Panc1 (cell line): ENCODE measurements around the gene GARS1. TPM values are rescaled to one million over a fixed set of nuclear protein-coding genes. Genes with fewer than 3 reads are reported as not detected.

Experiments used
- ATAC-seq: fragments of 200-7000 bp; cut with Tn5 transposase; 2 replicates; pipeline ENCODE4 v1.9.1; 2020; ENCODE audit warnings: mild to moderate bottlenecking, moderate library complexity
- BruUV-seq: library from RNA; stranded (reverse); fragments of 400-500 nt; replicated peaks from 2 replicates; lab custom pipeline; 2021; lab: Mats Ljungman, UMichigan
- CTCF ChIA-PET: fragments of 300-600 bp; sonication (Branson Sonifier 250); formaldehyde crosslinking; loops from one replicate; lab custom pipeline; 2022; ENCODE audit warnings: antibody characterized with exemption; lab: Charles Lee
- POLR2A ChIA-PET: fragments of 300-600 bp; sonication (Branson Sonifier 250); formaldehyde crosslinking; loops from one replicate; lab custom pipeline; 2022; ENCODE audit warnings: antibody characterized with exemption; lab: Charles Lee
- DNase-seq: peaks from one replicate; pipeline ENCODE4 v3.0.0-alpha.2; 2010; ENCODE audit warnings: low read depth, low spot score
- H3K27ac ChIP-seq: 2 replicates; pipeline ENCODE4 v1.5.1; 2011; ENCODE audit warnings: mild to moderate bottlenecking, low read length, inconsistent platforms
- H3K27me3 ChIP-seq: fragments of 200-500 bp; sonication (Bioruptor generic); 2 replicates; pipeline ENCODE4 v1.6.0; 2014; ENCODE audit warnings: low read length, inconsistent platforms; ENCODE audit not compliant: control insufficient read depth, insufficient read depth
- H3K36me3 ChIP-seq: fragments of 200-500 bp; sonication (Bioruptor generic); 2 replicates; pipeline ENCODE4 v1.5.1; 2014; ENCODE audit warnings: inconsistent platforms, mild to moderate bottlenecking, low read length, moderate library complexity; ENCODE audit not compliant: control insufficient read depth, insufficient read depth
- H3K4me1 ChIP-seq: 2 replicates; pipeline ENCODE4 v1.5.1; 2011; ENCODE audit warnings: inconsistent platforms, mild to moderate bottlenecking, low read length, moderate library complexity; ENCODE audit not compliant: control insufficient read depth, insufficient read depth
- H3K4me3 ChIP-seq, 2 experiments: 2 replicates each; pipeline ENCODE4 v1.5.1; 2011 to 2012; ENCODE audit warnings: low read depth in 2 of 2, low read length in 2 of 2, mild to moderate bottlenecking in 2 of 2, inconsistent platforms in 1 of 2, moderate library complexity in 1 of 2
- H3K9me3 ChIP-seq: fragments of 200-500 bp; sonication (Bioruptor generic); 2 replicates; pipeline ENCODE4 v1.5.1; 2014; ENCODE audit warnings: low read depth, mild to moderate bottlenecking, inconsistent platforms, low read length, moderate library complexity; ENCODE audit not compliant: control insufficient read depth, insufficient read depth
- CTCF ChIP-seq: fragments of 450-650 bp; IDR thresholded peaks from 2 replicates; pipeline ENCODE4 v1.5.1; 2017; ENCODE audit warnings: mild to moderate bottlenecking
- POLR2AphosphoS5 ChIP-seq: IDR thresholded peaks from 2 replicates; pipeline ENCODE4 v1.6.1; 2012; ENCODE audit warnings: mild to moderate bottlenecking, low read depth, low read length, moderate library complexity
- REST ChIP-seq, 2 experiments: IDR thresholded peaks; 2 replicates each; pipeline ENCODE4 v1.6.1; 2011 to 2012; ENCODE audit warnings: low read depth in 2 of 2, control low read depth in 1 of 2, low read length in 1 of 2, mild to moderate bottlenecking in 1 of 2, moderate library complexity in 1 of 2; ENCODE audit not compliant: insufficient read depth in 1 of 2
- SIN3A ChIP-seq: IDR thresholded peaks from 2 replicates; pipeline ENCODE4 v1.6.1; 2012; ENCODE audit warnings: low read depth, mild to moderate bottlenecking, low read length, moderate library complexity, borderline replicate concordance; ENCODE audit not compliant: insufficient read depth
- TCF7L2 ChIP-seq: IDR thresholded peaks from 2 replicates; pipeline ENCODE4 v1.6.1; 2011; ENCODE audit warnings: mild to moderate bottlenecking, low read depth, low read length, inconsistent platforms
- in situ Hi-C: cut with HindIII; loops from 2 replicates; pipeline ENCODE4 v1.10.0; 2016; ENCODE audit warnings: low sequenced_read_pairs, low pct_unique_long_range_greater_than_20kb
- intact Hi-C: fragments of 100-400 bp; cut with micrococcal nuclease; formaldehyde crosslinking; loops from one replicate; pipeline ENCODE4 v1.10.0; 2022; ENCODE audit not compliant: unreplicated experiment
- total RNA-seq: library from RNA; stranded (reverse); gene quantifications from one replicate; pipeline ENCODE4 v1.2.1, GENCODE V29; 2021; ENCODE audit not compliant: unreplicated experiment

Gene GARS1
- total RNA-seq, 1 experiment from 2014 or later, result 271 TPM

GRCh38 chr7:30562498-30562897, 32.2 kb upstream of the GARS1 start:
- intact Hi-C loops (loop anchor here (5.0 kb wide), 3 partner anchors 50 to 400 kb away; no protein-coding TSS in a partner anchor), in situ Hi-C loops (no loop called here)
- TF ChIP-seq TCF7L2, result no peak
- no peak for TF ChIP-seq REST (IDR thresholded peaks at IDR 0.05; ENCODE audit: insufficient read depth in 1 of 2, low read depth in 2 of 2, low read length in 1 of 2)
- no peak for TF ChIP-seq SIN3A
- no peak for TF ChIP-seq CTCF
- no peak for TF ChIP-seq POLR2AphosphoS5
- Histone ChIP-seq H3K27ac (no peak overlapping the region), H3K27me3 (no peaks in the 10 kb centered on the region), H3K4me3 (no peak overlapping the region), H3K4me1 (no peaks in the 10 kb centered on the region; the same call in 1 of the 2 replicates), H3K36me3 (no peaks in the 10 kb centered on the region), H3K9me3 (no peaks in the 10 kb centered on the region)
- CTCF ChIA-PET, result interaction anchor here (0.6 kb wide), 1 partner anchor 279 kb away, joined by 5 read pairs; no protein-coding TSS in a partner anchor
- no peak for DNase-seq
- no TSS peak for BruUV-seq
- POLR2A ChIA-PET, result no interaction called here
- no peak for ATAC-seq

GRCh38 chr7:30562909-30563308, 31.8 kb upstream of the GARS1 start:
- no peaks in the 10 kb centered on the region; the same call in 1 of the 2 replicates for H3K4me1 ChIP-seq
- CTCF ChIA-PET, result interaction anchor here (0.6 to 2.0 kb wide), 2 partner anchors 14 to 279 kb away, joined by 5 to 14 read pairs; no protein-coding TSS in a partner anchor
- DNase-seq (no peak), ATAC-seq (no peak)
- H3K27ac ChIP-seq, result no peak overlapping the region
- TF ChIP-seq REST (IDR thresholded peaks at IDR 0.05; ENCODE audit: insufficient read depth in 1 of 2, low read depth in 2 of 2, low read length in 1 of 2), result no peak
- TF ChIP-seq POLR2AphosphoS5, result no peak
- TF ChIP-seq TCF7L2, result no peak
- no peak for TF ChIP-seq SIN3A
- intact Hi-C loops (loop anchor here (5.0 kb wide), 3 partner anchors 51 to 401 kb away; no protein-coding TSS in a partner anchor), in situ Hi-C loops (no loop called here)
- BruUV-seq, result no TSS peak
- H3K36me3 ChIP-seq, result no peaks in the 10 kb centered on the region
- no peaks in the 10 kb centered on the region for H3K27me3 ChIP-seq
- H3K4me3 ChIP-seq, result no peak overlapping the region
- POLR2A ChIA-PET, result no interaction called here
- no peaks in the 10 kb centered on the region for H3K9me3 ChIP-seq
